ENCODE measurements around the gene ATG16L2.

ATG16L2 gene, protein sequence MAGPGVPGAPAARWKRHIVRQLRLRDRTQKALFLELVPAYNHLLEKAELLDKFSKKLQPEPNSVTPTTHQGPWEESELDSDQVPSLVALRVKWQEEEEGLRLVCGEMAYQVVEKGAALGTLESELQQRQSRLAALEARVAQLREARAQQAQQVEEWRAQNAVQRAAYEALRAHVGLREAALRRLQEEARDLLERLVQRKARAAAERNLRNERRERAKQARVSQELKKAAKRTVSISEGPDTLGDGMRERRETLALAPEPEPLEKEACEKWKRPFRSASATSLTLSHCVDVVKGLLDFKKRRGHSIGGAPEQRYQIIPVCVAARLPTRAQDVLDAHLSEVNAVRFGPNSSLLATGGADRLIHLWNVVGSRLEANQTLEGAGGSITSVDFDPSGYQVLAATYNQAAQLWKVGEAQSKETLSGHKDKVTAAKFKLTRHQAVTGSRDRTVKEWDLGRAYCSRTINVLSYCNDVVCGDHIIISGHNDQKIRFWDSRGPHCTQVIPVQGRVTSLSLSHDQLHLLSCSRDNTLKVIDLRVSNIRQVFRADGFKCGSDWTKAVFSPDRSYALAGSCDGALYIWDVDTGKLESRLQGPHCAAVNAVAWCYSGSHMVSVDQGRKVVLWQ

DNA sequence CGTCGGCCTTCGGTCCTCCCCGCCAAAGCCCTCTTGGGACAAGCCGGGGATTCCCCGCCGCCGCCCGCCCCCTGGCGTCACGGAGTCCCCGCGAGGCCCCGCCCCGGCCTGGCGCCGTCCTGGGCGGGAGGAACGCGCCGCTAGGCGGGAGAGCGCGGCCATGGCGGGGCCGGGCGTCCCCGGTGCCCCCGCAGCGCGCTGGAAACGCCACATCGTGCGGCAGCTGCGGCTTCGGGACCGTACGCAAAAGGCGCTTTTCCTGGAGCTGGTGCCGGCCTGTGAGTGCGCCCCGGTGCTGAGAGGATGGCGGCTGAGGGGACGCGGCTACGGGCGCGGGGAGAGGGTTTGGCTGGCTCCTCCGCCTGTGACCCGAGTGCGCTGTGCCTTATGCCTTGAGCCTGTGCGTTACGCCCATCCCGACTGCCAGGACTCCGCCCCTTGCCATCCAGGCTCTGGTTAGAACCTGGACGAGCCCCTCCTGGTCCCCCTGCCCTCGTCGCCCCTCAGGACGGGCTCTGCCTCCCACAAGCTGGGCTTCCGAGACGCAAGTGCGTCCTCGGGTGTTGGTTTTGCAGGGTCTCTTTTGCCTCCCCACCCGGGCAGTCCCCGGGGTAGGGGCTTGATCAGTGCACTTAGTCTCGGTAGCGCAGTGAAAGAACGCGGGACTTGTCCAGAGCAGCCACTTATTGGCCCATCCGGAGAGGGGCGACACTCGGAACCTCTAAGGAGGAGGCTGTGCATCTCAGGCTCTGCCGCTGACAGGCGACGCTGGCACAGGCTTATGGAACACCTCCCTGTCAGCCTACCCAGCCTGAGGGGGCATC, at the start of gene ATG16L2:
Gene ATG16L2, plus strand, starts transcription at position 126 of the 824 bp plus-strand sequence. Its CDS starts 35 bp downstream, at position 161.
- ATAC-seq (peak; percentile 63), DNase-seq (peak; percentile 93)
- no peaks in the 10 kb centered on the region for H3K9me3 Mint-ChIP-seq
- peaks cover 41% of the 10 kb centered on the region for H3K4me1 Mint-ChIP-seq
- H3K27ac Mint-ChIP-seq: peak within 1 kb of the TSS; percentile 95
- H3K27me3 Mint-ChIP-seq: no peaks in the 10 kb centered on the region
- peaks cover 35% of the 10 kb centered on the region for H3K36me3 Mint-ChIP-seq (ENCODE audit: low read depth)
- peak within 1 kb of the TSS; percentile 93 for H3K4me3 Mint-ChIP-seq

DNA sequence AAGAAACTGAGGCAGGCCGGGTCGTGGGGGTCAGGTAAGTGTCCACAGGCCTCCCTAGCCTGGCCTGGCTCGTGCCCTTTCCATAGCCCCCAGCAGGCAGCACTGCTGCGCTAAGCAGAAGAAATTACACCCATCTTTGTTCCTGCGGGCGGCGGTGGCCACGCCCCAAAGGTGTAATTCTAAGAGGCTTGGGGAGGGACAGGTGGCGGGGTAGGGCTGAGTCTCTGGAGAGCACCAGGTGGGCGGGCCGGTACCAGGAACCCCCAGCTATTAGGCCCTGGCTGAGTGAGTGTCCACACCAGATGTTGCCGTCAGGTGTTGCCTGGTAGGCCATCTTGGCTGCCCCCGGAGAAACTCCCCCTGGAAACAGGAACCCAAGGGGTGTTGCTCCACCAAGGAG, 49.7 kb upstream of the ATG16L2 start:
- H3K27me3 Mint-ChIP-seq: no peaks in the 10 kb centered on the region
- H3K9me3 Mint-ChIP-seq: no peaks in the 10 kb centered on the region
- no peak overlapping the region for H3K27ac Mint-ChIP-seq
- H3K4me1 Mint-ChIP-seq: peaks cover 26% of the 10 kb centered on the region
- no peak for DNase-seq
- H3K4me3 Mint-ChIP-seq: no peak overlapping the region
- no peak for ATAC-seq
- H3K36me3 Mint-ChIP-seq (ENCODE audit: low read depth): no peaks in the 10 kb centered on the region

DNA sequence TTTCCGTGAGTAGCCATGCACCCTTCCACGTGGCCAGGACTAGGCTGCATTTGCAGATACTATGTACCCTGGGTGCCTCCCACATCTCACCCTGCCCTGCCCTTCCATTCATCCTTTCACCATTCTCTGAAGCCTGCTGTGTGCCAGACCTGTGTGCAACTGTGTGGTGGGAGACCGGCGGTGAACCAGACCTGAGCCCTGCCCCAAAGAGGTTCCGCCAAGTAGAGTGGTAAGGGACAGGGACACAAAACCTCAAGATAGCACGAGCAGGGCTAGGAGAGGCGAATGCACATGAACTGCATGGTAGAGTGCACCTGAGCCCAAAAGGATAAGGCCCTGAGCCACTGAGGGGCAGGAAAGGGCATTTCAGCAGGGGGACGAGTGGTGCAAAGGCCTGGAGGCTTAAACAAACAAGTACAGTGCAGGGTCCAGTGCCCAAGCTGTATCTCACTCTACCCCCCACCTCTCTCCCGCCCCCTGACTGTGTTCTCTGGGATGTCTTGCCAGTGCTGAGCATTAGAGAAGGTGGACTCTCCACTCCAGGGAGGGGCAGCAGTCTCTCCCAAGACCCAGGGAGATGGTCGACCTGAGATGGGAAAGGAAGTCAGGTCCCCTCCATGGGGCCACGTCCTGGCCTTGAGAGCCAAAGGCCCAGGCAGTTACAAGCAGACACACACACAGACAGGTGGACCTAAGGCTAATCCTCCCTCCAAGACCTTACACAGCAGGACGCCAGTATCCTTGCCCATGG, 47.9 kb upstream of the ATG16L2 start:
- Mint-ChIP-seq H3K27me3 (no peaks in the 10 kb centered on the region), H3K9me3 (no peaks in the 10 kb centered on the region), H3K4me1 (peaks cover 20% of the 10 kb centered on the region), H3K36me3 (ENCODE audit: low read depth) (no peaks in the 10 kb centered on the region), H3K4me3 (no peak overlapping the region), H3K27ac (no peak overlapping the region)
- ATAC-seq (no peak), DNase-seq (no peak)

DNA sequence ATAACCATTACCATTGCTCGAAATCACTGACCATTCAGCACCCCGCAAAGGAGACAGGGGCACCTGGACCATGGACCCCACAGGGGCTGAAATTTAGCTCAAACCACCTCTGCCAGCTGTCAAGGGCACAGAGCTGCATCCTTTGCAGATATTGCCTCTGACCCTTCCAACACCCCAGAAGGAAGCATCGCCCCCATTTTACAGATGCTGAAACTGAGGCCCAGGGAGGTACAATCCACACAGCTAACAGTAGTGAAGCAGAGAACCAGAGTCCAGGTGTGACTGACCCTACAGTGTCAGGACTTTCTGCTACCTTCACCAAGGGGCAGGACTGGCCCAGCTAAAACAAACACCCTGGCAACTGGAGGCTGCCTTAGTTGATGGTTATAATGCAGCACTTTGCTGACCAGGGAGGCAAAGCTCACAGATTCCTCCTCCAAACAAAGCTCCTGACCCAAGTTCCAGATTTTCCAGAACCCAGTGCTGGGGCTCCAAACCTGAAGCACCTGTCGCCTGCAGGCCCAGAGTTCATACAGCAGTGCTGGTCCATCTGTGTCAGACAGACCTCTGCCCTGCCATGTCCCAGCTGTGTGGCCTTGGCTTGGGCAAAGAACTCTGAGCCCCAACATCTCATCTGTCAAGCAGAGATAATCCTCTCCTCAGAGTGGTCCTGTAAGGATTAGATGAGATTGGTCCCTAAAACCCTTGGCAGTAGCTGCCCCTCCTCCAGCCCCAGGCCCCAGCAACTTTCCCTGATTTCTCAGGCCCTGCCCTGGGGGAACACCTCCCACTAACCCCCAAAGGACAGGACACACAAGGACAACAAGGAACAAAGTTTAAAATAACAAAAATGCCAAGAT, 46.8 kb upstream of the ATG16L2 start:
- Mint-ChIP-seq H3K4me3 (no peak overlapping the region), H3K27ac (no peak overlapping the region)

DNA sequence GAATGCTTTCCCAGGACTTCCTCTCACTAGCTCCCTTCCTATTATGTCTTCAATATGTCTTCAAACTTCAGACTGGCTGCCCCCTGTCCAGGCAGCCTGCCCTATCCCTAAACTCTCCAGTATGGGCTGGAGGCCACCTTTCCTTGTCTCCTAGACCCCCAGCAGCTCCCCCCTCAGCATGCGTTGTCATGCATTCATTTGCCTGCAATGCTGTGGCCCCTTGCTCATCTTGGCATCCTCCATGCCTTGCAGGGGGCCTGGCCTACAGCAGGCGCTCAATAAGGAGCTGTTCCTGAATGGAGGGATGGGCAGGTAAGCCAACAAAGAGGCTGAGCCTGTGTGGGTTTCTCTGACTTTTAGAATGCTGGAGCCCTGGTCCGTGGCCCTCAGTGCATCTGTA, 45.6 kb upstream of the ATG16L2 start:
- Mint-ChIP-seq H3K27ac (no peak overlapping the region), H3K4me1 (peaks cover 2% of the 10 kb centered on the region), H3K27me3 (no peaks in the 10 kb centered on the region), H3K36me3 (ENCODE audit: low read depth) (no peaks in the 10 kb centered on the region), H3K9me3 (no peaks in the 10 kb centered on the region), H3K4me3 (no peak overlapping the region)
- DNase-seq: no peak
- ATAC-seq: no peak

More for the DNA sequence above, 46.8 kb upstream of the ATG16L2 start:
- no peak for DNase-seq
- no peaks in the 10 kb centered on the region for H3K36me3 Mint-ChIP-seq (ENCODE audit: low read depth)
- H3K27me3 Mint-ChIP-seq: no peaks in the 10 kb centered on the region
- H3K4me1 Mint-ChIP-seq: peaks cover 14% of the 10 kb centered on the region
- no peaks in the 10 kb centered on the region for H3K9me3 Mint-ChIP-seq
- ATAC-seq: no peak

DNA sequence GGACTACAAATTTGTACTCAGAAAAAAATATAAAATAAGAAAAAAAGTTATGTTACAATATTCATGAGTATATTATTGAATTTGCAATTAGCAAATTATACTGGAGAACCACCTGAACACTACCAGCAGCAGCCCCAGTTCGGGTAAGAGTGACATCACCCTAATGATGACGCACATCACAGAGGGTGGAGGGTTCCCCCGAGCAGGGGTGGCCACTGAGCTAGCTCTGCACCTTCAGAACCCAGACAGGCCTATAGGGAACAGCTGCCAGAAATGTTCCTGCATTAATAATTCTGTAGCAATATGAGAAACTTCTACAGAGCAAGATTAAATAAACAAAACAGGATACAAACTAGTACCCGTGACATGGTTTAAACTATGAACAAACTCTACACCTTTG, 44.5 kb upstream of the ATG16L2 start:
- no peaks in the 10 kb centered on the region for H3K9me3 Mint-ChIP-seq
- no peaks in the 10 kb centered on the region for H3K36me3 Mint-ChIP-seq (ENCODE audit: low read depth)

DNA sequence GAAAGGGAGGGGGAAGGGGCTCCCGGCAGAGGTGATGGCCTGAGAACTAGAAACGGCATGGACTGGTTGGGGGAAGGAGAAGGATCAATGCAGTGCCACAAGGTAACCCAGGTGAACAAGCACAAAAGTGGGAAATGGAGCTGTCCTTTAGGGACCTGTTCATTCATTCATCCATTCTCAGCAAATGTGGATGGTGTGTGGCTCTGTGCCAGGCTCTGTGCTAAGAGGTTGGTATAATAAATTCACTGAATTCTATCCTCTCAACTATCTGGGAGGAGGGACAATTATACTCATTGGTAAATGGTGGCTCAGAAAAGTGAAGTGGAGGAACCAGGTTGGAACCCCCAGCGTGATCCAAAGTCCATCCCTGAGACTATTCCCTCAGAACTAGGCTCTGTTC, 43.4 kb upstream of the ATG16L2 start:
- no peak for DNase-seq
- Mint-ChIP-seq H3K4me3 (no peak overlapping the region), H3K4me1 (no peaks in the 10 kb centered on the region), H3K36me3 (ENCODE audit: low read depth) (no peaks in the 10 kb centered on the region), H3K27ac (no peak overlapping the region), H3K9me3 (no peaks in the 10 kb centered on the region), H3K27me3 (no peaks in the 10 kb centered on the region)
- no peak for ATAC-seq

More for the DNA sequence above, 44.5 kb upstream of the ATG16L2 start:
- H3K27me3 Mint-ChIP-seq: no peaks in the 10 kb centered on the region
- no peak overlapping the region for H3K27ac Mint-ChIP-seq
- DNase-seq (no peak), ATAC-seq (no peak)
- no peak overlapping the region for H3K4me3 Mint-ChIP-seq
- H3K4me1 Mint-ChIP-seq: no peaks in the 10 kb centered on the region

DNA sequence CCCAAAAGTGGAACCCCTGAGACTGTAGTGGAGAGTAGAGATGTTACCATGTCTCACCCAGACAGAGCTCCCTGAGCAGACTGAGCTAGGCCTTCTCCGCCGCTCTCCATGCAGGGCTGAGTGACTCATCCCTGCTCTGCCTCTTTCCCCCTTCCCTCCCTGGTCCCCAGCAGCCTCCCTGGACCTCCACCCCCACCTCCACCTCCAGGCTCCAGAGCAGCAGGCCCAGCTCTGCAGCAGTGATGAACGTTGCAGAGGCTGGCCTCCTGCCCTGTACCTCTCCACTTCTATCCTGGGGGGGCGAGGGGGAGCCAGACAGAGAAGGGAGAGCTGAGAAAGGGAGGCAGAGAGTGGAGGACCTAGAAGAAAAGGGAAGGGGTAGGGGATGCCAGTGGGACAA, 42.7 kb upstream of the ATG16L2 start:
- no peaks in the 10 kb centered on the region for H3K36me3 Mint-ChIP-seq (ENCODE audit: low read depth)
- H3K4me3 Mint-ChIP-seq: no peak overlapping the region
- ATAC-seq (no peak), DNase-seq (no peak)
- H3K27ac Mint-ChIP-seq: no peak overlapping the region
- no peaks in the 10 kb centered on the region for H3K9me3 Mint-ChIP-seq
- H3K4me1 Mint-ChIP-seq: no peaks in the 10 kb centered on the region
- H3K27me3 Mint-ChIP-seq: no peaks in the 10 kb centered on the region

DNA sequence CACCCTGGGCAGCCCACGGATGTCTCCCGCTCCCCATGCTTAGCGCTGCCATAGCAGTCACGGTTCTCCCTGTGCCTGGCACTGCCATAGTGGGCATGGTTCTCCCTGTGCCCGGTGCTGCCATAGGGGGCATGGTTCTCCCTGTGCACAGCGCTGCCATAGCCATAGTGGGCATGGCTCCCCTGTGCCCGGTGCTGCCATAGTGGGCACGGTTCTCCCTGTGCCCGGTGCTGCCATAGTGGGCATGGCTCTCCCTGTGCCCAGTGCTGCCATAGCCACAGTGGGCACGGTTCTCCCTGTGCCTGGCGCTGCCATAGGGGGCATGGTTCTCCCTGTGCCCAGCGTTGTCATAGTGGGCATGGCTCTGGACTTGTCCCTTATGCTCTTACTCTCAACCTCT, 42.2 kb upstream of the ATG16L2 start:
- ATAC-seq (no peak), DNase-seq (no peak)
- H3K27ac Mint-ChIP-seq: no peak overlapping the region
- H3K9me3 Mint-ChIP-seq: no peaks in the 10 kb centered on the region
- no peaks in the 10 kb centered on the region for H3K36me3 Mint-ChIP-seq (ENCODE audit: low read depth)
- no peaks in the 10 kb centered on the region for H3K27me3 Mint-ChIP-seq
- no peaks in the 10 kb centered on the region for H3K4me1 Mint-ChIP-seq
- no peak overlapping the region for H3K4me3 Mint-ChIP-seq

DNA sequence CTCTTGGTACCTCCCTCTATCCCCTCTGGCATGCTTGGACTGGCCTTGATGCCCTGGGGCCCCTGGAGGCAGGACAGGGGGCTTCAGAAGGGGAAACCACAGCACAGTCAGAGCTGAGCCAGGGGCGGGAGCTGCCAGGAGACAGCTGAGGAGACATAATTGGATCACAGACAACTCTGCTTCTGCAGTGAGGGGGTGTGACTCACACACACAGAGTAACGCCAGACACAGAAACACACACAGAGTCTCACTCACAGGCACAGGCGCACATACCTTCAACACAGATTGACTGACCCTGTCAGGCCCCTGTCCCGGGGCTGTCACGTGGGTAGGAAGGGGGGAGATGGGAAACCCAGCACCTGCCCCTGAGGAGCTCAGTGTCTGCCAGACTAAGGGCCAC, 40.9 kb upstream of the ATG16L2 start:
- Mint-ChIP-seq H3K36me3 (ENCODE audit: low read depth) (no peaks in the 10 kb centered on the region), H3K27ac (no peak overlapping the region), H3K4me1 (no peaks in the 10 kb centered on the region), H3K9me3 (no peaks in the 10 kb centered on the region), H3K4me3 (no peak overlapping the region), H3K27me3 (no peaks in the 10 kb centered on the region)
- no peak for ATAC-seq
- DNase-seq: no peak

DNA sequence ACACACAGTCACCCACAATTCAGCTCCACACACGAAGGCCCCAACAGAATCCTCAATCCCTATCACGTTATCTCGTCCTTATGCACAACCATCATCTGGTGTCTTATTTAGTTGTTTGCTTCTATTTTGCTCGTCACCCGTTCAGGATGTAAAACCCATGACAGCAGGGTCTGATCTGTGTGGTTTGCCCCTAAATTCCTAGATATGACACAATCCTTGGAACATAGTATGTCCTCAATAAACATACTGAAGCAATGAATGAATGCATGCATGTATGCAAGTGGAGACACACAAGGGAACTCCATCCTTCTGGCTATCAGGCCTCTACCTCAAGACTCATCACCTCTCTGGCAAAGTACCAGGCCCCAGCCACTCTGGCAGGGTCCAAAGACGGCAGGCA, 40.5 kb upstream of the ATG16L2 start:
- no peaks in the 10 kb centered on the region for H3K4me1 Mint-ChIP-seq
- no peak for ATAC-seq
- no peaks in the 10 kb centered on the region for H3K9me3 Mint-ChIP-seq
- H3K27me3 Mint-ChIP-seq: no peaks in the 10 kb centered on the region
- no peaks in the 10 kb centered on the region for H3K36me3 Mint-ChIP-seq (ENCODE audit: low read depth)
- DNase-seq: no peak
- H3K4me3 Mint-ChIP-seq: no peak overlapping the region
- no peak overlapping the region for H3K27ac Mint-ChIP-seq

DNA sequence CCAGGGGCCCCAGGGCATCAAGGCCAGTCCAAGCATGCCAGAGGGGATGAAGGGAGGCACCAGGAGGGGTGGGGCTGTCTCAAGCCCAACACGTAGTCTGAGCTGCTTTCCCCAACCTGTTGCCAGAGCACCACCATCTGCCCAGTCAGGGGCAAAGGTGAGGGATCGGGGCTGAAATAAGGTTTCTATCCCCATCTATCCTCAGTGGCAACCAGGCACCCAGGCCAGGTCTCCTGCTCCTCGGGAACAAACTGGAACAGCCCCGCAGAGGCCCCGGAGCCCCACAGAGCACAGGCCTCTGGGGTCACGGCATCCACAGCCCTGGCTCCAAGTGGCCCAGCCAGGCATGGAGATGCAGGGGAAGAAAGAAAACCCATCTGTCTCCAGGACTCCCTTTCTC, 39.7 kb upstream of the ATG16L2 start:
- no peaks in the 10 kb centered on the region for H3K9me3 Mint-ChIP-seq
- no peak overlapping the region for H3K27ac Mint-ChIP-seq
- peaks cover under 1% of the 10 kb centered on the region for H3K4me1 Mint-ChIP-seq
- no peak for DNase-seq
- H3K27me3 Mint-ChIP-seq: no peaks in the 10 kb centered on the region
- no peak for ATAC-seq
- no peak overlapping the region for H3K4me3 Mint-ChIP-seq
- H3K36me3 Mint-ChIP-seq (ENCODE audit: low read depth): no peaks in the 10 kb centered on the region

DNA sequence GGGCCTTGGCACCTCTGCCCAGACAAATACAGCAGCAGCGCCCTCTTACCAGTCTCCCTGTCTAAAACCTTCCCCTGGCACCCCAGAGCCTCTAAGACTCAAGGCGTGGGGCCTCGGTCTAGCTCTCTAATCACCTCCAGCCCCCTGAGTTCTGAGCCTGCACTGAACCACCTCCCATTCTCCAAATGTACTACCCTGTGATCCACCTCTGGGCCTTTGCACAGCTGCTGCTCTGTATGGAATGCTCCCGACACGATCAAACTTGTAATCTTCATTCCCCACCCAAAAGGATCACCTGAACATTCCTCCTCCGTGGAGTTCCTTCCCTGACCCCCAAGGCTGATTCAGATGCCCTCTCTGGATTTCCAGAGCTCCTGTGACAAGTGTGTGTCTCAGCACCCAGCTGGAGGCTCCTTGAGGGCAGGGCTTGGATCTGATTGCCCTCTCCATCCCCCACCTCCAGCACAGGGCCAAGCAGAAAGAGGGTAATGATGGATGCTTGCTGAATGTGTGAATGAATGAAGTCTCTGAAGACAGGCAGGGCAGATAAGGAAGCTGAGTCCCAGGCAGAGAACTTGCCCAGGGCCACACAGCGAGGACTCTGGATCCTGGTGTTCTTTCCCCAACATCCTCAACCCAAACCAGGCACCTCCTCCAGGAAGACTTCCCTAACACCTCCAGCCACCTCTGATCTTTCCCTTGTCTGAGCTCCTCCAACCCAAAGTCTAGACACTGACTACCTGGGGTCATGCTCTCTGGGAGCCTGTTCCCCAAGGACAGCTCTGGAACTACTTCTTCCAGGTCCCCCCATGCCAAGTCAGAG, 38.7 kb upstream of the ATG16L2 start:
- Mint-ChIP-seq H3K4me1 (peaks cover 4% of the 10 kb centered on the region), H3K4me3 (no peak overlapping the region), H3K27ac (no peak overlapping the region), H3K36me3 (ENCODE audit: low read depth) (no peaks in the 10 kb centered on the region), H3K27me3 (no peaks in the 10 kb centered on the region), H3K9me3 (no peaks in the 10 kb centered on the region)
- no peak for ATAC-seq
- DNase-seq: no peak
